A673 (cell line): ENCODE results near the gene PCNA. TPM values are rescaled to one million over a fixed set of nuclear protein-coding genes. Genes with fewer than 3 reads are reported as not detected.
"Not testable (repeated sequence)": the region's sequence is repeated elsewhere in the genome, so short reads cannot be mapped to it uniquely, and the experiment has no call there.

Experiments
- BruUV-seq: library from RNA; stranded (reverse); fragments of 400-500 nt; replicated peaks from 2 replicates; lab custom pipeline; 2021; lab: Mats Ljungman, UMichigan
- CTCF ChIA-PET: fragments of 300-600 bp; sonication (Branson Sonifier 250); formaldehyde crosslinking; loops from one replicate; lab custom pipeline; 2022; ENCODE audit warnings: antibody characterized with exemption; lab: Charles Lee
- POLR2A ChIA-PET: fragments of 300-600 bp; sonication (Branson Sonifier 250); formaldehyde crosslinking; loops from one replicate; lab custom pipeline; 2022; ENCODE audit warnings: antibody characterized with exemption; ENCODE audit not compliant: low non-redundant PET; lab: Charles Lee
- DNase-seq: peaks from one replicate; pipeline ENCODE4 v3.0.0-alpha.2; 2015; ENCODE audit warnings: low spot score
- H3K27ac ChIP-seq: fragments of 200-600 bp; sonication (generic); 2 replicates; pipeline ENCODE4 v1.5.1; 2016; ENCODE audit warnings: mixed run types, low read depth, mild to moderate bottlenecking, mixed read lengths, antibody characterized with exemption, low read length; ENCODE audit not compliant: poor library complexity, severe bottlenecking
- H3K27me3 ChIP-seq: fragments of 200-600 bp; sonication (generic); replicated peaks from 2 replicates; pipeline ENCODE4 v1.6.1; 2017; ENCODE audit warnings: mixed run types, low read depth, mild to moderate bottlenecking, mixed read lengths, antibody characterized with exemption, low read length; ENCODE audit not compliant: insufficient read depth, poor library complexity
- H3K36me3 ChIP-seq: fragments of 200-600 bp; sonication (generic); 2 replicates; pipeline ENCODE4 v1.6.1; 2016; ENCODE audit warnings: mixed run types, mild to moderate bottlenecking, mixed read lengths, antibody characterized with exemption, low read length; ENCODE audit not compliant: insufficient read depth, poor library complexity, severe bottlenecking
- H3K4me1 ChIP-seq: fragments of 200-600 bp; sonication (generic); 2 replicates; pipeline ENCODE4 v1.6.1; 2017; ENCODE audit warnings: mixed run types, mild to moderate bottlenecking, mixed read lengths, antibody characterized with exemption, low read length; ENCODE audit not compliant: insufficient read depth, poor library complexity, severe bottlenecking
- H3K4me3 ChIP-seq: fragments of 200-600 bp; sonication (generic); 2 replicates; pipeline ENCODE4 v1.5.1; 2016; ENCODE audit warnings: low read depth, mixed run types, mild to moderate bottlenecking, mixed read lengths, low read length; ENCODE audit not compliant: poor library complexity, severe bottlenecking
- H3K9me3 ChIP-seq: fragments of 200-600 bp; sonication (generic); 2 replicates; pipeline ENCODE4 v1.6.1; 2016; ENCODE audit warnings: mixed run types, low read depth, mild to moderate bottlenecking, mixed read lengths, antibody characterized with exemption, low read length; ENCODE audit not compliant: poor library complexity, severe bottlenecking
- EZH2 ChIP-seq: fragments of 200-600 bp; sonication (generic); IDR thresholded peaks from 2 replicates; pipeline ENCODE4 v1.6.1; 2017; ENCODE audit warnings: borderline replicate concordance, low read depth, mild to moderate bottlenecking, mixed read lengths, antibody characterized with exemption, low read length; ENCODE audit not compliant: poor library complexity, severe bottlenecking
- intact Hi-C: fragments of 100-400 bp; cut with micrococcal nuclease; formaldehyde crosslinking; loops from one replicate; pipeline ENCODE4 v1.10.0; 2022; ENCODE audit not compliant: unreplicated experiment
- total RNA-seq: library from RNA; stranded (reverse); gene quantifications from 2 replicates; pipeline ENCODE4 v1.2.3, GENCODE V29; 2021
- TF ChIP-seq, protein P1 (sequence below): fragments of 300-800, 200-600 bp; sonication (generic); conservative IDR thresholded peaks from 2 replicates; pipeline ENCODE4 v1.5.1; 2017; ENCODE audit warnings: low read depth, mild to moderate bottlenecking, antibody characterized with exemption, low read length, moderate library complexity, mixed read lengths

PCNA gene
- total RNA-seq, 1 experiment from 2014 or later: 397 TPM

DNA sequence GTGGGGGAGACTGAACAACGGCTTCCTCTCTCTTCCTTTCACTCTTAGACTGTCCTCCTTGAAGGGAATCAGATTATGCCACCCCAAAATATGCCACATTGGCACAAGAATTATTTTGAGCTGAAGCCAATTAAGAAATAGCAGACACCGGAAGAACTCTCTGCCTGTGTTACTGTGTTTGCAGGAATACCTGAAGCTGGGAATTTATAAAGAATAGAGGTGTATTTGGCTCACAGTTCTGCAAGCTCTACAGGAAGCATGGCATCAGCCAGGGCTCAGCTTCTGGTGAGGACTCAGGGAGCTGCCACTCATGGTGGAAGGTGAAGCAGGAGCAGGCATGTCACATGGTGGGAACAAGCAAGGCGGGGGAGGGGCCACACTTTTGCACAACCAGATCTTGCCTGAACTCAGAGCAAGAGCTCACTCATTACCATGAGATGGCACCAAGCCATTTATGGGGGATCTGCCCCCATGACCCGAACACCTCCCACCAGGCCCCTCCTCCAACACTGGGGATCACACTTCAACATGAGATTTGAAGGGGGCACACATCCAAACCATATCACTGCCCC, 46.0 kb downstream of the PCNA start:
- TF ChIP-seq, protein P1, sequence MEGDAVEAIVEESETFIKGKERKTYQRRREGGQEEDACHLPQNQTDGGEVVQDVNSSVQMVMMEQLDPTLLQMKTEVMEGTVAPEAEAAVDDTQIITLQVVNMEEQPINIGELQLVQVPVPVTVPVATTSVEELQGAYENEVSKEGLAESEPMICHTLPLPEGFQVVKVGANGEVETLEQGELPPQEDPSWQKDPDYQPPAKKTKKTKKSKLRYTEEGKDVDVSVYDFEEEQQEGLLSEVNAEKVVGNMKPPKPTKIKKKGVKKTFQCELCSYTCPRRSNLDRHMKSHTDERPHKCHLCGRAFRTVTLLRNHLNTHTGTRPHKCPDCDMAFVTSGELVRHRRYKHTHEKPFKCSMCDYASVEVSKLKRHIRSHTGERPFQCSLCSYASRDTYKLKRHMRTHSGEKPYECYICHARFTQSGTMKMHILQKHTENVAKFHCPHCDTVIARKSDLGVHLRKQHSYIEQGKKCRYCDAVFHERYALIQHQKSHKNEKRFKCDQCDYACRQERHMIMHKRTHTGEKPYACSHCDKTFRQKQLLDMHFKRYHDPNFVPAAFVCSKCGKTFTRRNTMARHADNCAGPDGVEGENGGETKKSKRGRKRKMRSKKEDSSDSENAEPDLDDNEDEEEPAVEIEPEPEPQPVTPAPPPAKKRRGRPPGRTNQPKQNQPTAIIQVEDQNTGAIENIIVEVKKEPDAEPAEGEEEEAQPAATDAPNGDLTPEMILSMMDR: no peak
- TF ChIP-seq EZH2: no peak
- Histone ChIP-seq H3K4me1 (no peaks in the 10 kb centered on the region), H3K9me3 (no peaks in the 10 kb centered on the region), H3K36me3 (no peaks in the 10 kb centered on the region), H3K4me3 (no peak overlapping the region), H3K27me3 (no peaks in the 10 kb centered on the region), H3K27ac (no peak overlapping the region)
- CTCF ChIA-PET: no interaction called here
- intact Hi-C loops: no loop called here
- POLR2A ChIA-PET: interaction anchor here (0.5 kb wide), 1 partner anchor 12 kb away, joined by 9 read pairs; no protein-coding TSS in a partner anchor
- no peak for DNase-seq
- no TSS peak for BruUV-seq

DNA sequence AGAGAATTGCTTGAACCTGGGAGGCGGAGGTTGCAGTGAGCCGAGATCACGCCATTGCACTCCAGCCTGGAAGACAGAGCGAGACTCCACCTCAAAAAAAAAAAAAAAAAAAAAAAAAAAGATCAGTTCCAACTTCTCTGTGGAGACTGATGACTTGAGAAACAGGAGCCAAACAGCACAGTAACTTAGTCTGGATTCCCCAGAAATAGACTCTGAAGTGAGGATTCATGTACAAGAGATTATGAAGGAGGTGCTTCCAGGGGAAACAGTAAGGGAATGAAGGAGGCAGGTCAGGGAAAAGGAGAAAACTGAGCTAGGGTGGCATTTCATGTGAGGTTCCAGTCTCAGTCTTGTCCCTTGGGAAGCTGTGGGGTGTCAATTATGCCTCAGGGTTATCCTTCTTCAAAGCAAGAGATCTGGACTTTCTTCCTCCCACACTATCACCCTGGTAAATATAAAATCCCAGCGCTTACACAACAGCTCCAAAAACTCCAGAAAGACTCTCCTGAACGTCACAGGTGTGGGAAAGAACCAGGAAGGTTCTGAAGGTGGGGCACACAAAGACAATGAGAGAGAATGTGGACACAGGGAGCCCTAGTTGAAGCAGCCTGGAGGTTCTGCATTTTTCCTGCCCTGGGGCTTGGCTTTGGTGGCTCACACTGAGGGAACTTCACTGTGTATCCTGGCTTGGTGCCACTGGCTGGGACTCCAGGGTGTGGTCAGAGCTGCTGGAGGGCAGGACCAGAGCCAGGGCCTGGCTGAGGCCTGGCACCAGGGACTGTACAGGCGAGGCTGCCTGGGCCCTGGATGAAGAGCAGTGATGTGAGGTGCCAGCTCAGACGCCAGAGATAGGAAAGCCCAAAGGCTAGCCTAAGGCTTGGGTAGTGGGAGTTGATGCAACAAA, 46.8 kb downstream of the PCNA start:
- Histone ChIP-seq H3K36me3 (no peaks in the 10 kb centered on the region), H3K4me3 (no peak overlapping the region), H3K4me1 (no peaks in the 10 kb centered on the region), H3K9me3 (no peaks in the 10 kb centered on the region), H3K27ac (no peak overlapping the region), H3K27me3 (no peaks in the 10 kb centered on the region)
- no TSS peak for BruUV-seq
- TF ChIP-seq EZH2: no peak
- TF ChIP-seq, protein P1: no peak
- ChIA-PET CTCF (no interaction called here), POLR2A (no interaction called here)
- no peak for DNase-seq
- intact Hi-C loops: no loop called here

DNA sequence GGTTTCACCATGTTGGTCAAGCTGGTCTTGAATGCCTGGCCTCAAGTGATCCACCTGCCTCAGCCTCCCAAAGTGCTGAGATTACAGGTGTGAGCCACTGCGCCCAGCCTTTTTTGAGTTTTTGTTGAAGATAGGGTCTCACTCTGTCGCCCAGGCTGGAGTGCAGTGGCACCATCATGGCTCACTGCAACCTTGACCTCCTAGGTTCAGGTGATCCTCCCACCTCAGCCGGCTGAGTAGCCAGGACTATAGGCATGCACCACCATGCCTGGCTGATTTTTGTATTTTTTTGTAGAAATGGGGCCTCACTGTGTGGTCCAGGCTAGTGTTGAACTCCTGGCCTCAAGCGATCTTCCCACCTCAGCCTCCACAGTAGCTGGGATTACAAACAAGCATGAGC, 47.8 kb downstream of the PCNA start:
- CTCF ChIA-PET: not testable (repeated sequence)

More for the DNA sequence above, 47.8 kb downstream of the PCNA start:
- H3K4me3 ChIP-seq, H3K27me3 ChIP-seq, intact Hi-C loops, BruUV-seq, H3K4me1 ChIP-seq, H3K9me3 ChIP-seq, H3K27ac ChIP-seq, H3K36me3 ChIP-seq, DNase-seq: not testable (repeated sequence)
- POLR2A ChIA-PET: interaction anchor here (0.6 kb wide), 1 partner anchor 1015 kb away, joined by 3 read pairs; no protein-coding TSS in a partner anchor
